ENCODE results near the gene PACSIN1.

The PACSIN1 gene

DNA sequence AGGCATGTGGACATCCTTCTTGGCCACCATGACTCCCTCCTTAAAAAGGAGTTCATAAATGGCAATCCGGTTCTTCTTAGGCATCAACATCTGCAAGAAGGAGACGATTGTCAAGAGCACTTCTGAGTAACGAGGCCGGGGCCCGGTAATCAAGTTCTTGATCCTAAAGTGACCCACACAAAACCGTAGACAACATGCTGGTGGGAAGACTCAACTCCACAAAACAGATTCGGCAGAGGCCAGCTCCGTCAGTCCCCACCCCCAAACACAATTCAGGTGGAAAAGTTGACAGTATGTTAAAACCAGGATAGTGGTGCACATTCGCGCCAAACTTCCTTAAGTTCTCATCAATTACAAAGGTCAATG is 40.8 kb upstream of the PACSIN1 start:
- Histone ChIP-seq H3K9me3 (ENCODE audit: control insufficient read depth, insufficient read depth, low read depth, low read length) (no peaks in the 10 kb centered on the region), H3K27ac (ENCODE audit: extremely low read depth, low read depth, low read length) (peak overlapping the region; percentile 97), H3K4me3 (ENCODE audit: low read depth, low read length) (peak overlapping the region; percentile 58), H3K4me1 (ENCODE audit: control insufficient read depth, insufficient read depth, low read length) (peaks cover 2% of the 10 kb centered on the region; the same call in 1 of the 2 replicates), H3K36me3 (ENCODE audit: control insufficient read depth in 2 of 2, insufficient read depth in 1 of 2, low read length in 2 of 2) (peaks cover 40 to 55% of the 10 kb centered on the region in 2 experiments)
- CTCF ChIA-PET: interaction anchor here (0.6 to 1.7 kb wide), 4 partner anchors 20 to 311 kb away, joined by 3 to 5 read pairs (median 3); no protein-coding TSS in a partner anchor
- POLR2A ChIA-PET: interaction anchor here (1.4 to 4.7 kb wide), 9 partner anchors 10 to 834 kb away, joined by 3 to 75 read pairs (median 6); partner anchors contain the start of genes ILRUN, SNRPC and ZNF76
- TF ChIP-seq ZNF510 (tag by site-specific recombination; IDR thresholded peaks at IDR 0.05; ENCODE audit: insufficient replicate concordance) (no peak), ZNF175 (tag by site-specific recombination; IDR thresholded peaks at IDR 0.05) (no peak), ZNF677 (tag by site-specific recombination; IDR thresholded peaks at IDR 0.05) (0 out of 2 replicates have a peak, but pooled peaks have one; percentile 7)
- TF ChIP-seq, protein P1, sequence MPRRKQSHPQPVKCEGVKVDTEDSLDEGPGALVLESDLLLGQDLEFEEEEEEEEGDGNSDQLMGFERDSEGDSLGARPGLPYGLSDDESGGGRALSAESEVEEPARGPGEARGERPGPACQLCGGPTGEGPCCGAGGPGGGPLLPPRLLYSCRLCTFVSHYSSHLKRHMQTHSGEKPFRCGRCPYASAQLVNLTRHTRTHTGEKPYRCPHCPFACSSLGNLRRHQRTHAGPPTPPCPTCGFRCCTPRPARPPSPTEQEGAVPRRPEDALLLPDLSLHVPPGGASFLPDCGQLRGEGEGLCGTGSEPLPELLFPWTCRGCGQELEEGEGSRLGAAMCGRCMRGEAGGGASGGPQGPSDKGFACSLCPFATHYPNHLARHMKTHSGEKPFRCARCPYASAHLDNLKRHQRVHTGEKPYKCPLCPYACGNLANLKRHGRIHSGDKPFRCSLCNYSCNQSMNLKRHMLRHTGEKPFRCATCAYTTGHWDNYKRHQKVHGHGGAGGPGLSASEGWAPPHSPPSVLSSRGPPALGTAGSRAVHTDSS (tag by site-specific recombination; IDR thresholded peaks at IDR 0.05): 0 out of 2 replicates have a peak, but pooled peaks have one; percentile 0

DNA sequence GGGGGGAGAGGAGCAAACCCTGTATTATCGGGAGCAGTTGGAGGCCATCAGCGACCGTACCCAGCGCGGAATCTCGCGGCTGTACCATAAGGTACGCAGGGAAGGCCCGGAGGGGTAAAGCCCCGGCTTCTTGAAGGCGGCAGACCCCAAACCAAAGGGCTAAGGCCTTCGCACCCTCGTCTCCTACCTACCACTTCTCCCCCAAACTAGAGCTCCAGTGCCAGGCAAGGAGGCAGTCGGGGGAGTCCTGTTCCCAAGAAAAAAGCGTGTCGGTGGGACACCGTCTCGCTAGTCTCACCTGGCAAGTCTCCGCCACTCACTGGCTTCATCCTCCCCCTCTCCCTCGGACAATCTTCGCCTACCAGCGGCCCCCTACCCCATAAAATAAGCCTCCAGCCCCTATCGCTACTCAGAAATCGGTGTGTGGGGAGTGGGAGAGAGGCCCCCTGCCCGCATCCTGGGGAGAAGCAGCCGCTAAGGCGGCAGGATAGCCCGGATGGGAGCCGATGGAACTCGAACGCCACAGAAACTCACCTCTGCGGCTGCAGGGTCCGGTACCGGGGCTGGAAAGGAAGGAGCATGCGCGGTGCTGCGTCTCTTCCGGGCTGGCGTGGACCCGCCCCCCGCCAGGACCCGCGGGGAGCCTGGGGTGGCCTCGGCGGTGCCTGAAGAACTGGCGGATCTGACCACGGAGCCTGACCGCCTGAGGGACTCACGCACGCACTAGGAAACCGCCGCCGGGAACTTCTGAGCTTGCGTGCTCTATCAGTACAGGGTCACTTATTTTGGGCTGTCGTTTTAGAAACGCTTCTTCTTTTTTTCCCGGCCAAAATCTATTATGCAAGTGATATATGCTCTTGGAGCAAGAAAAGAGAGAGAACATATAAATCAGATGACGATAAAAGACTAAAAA is 40.1 kb upstream of the PACSIN1 start, which contains the start of gene RPS10:
TSS of gene RPS10 (minus strand) at position 572 of the 913 bp plus-strand sequence. CDS start 848 bp downstream, outside the sequence.
- Histone ChIP-seq H3K27ac (ENCODE audit: extremely low read depth, low read depth, low read length) (peak within 1 kb of the TSS; percentile 97), H3K4me3 (ENCODE audit: low read depth, low read length) (peak within 1 kb of the TSS; percentile 58)
- POLR2A ChIA-PET: interaction anchor here (0.5 to 4.7 kb wide), 31 partner anchors 11 to 834 kb away, joined by 3 to 75 read pairs (median 4); partner anchors contain the start of genes HMGA1, ILRUN, PACSIN1 and SMIM29
- TF ChIP-seq, protein P2, sequence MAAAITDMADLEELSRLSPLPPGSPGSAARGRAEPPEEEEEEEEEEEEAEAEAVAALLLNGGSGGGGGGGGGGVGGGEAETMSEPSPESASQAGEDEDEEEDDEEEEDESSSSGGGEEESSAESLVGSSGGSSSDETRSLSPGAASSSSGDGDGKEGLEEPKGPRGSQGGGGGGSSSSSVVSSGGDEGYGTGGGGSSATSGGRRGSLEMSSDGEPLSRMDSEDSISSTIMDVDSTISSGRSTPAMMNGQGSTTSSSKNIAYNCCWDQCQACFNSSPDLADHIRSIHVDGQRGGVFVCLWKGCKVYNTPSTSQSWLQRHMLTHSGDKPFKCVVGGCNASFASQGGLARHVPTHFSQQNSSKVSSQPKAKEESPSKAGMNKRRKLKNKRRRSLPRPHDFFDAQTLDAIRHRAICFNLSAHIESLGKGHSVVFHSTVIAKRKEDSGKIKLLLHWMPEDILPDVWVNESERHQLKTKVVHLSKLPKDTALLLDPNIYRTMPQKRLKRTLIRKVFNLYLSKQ (tag by site-specific recombination; IDR thresholded peaks at IDR 0.05; ENCODE audit: borderline replicate concordance): no peak
- peak; percentile 57; the same call in 1 of the 2 replicates for TF ChIP-seq ZNF121 (tag by site-specific recombination; IDR thresholded peaks at IDR 0.05)
- TF ChIP-seq KLF9 (tag by site-specific recombination; IDR thresholded peaks at IDR 0.05; ENCODE audit: low read depth): peak; percentile 72
- TF ChIP-seq, protein P3, sequence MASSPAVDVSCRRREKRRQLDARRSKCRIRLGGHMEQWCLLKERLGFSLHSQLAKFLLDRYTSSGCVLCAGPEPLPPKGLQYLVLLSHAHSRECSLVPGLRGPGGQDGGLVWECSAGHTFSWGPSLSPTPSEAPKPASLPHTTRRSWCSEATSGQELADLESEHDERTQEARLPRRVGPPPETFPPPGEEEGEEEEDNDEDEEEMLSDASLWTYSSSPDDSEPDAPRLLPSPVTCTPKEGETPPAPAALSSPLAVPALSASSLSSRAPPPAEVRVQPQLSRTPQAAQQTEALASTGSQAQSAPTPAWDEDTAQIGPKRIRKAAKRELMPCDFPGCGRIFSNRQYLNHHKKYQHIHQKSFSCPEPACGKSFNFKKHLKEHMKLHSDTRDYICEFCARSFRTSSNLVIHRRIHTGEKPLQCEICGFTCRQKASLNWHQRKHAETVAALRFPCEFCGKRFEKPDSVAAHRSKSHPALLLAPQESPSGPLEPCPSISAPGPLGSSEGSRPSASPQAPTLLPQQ (tag by site-specific recombination; IDR thresholded peaks at IDR 0.05): peak; percentile 43
- TF ChIP-seq ZNF23 (tag by site-specific recombination; IDR thresholded peaks at IDR 0.05; ENCODE audit: borderline replicate concordance): no peak
- 0 out of 2 replicates have a peak, but pooled peaks have one; percentile 31 for TF ChIP-seq GLI4 (tag by site-specific recombination; IDR thresholded peaks at IDR 0.05)
- TF ChIP-seq MEIS1 (CRISPR knock-in tag; IDR thresholded peaks at IDR 0.05; ENCODE audit: borderline replicate concordance): no peak
- TF ChIP-seq ZEB2 (tag by site-specific recombination; IDR thresholded peaks at IDR 0.05): peak; percentile 48; the same call in 1 of the 2 replicates
- no peak for TF ChIP-seq ZNF791 (tag by site-specific recombination; IDR thresholded peaks at IDR 0.05)
- TF ChIP-seq ZNF561 (tag by site-specific recombination; IDR thresholded peaks at IDR 0.05; ENCODE audit: borderline replicate concordance): 0 out of 2 replicates have a peak, but pooled peaks have one; percentile 49
- TF ChIP-seq ZBTB20 (tag by site-specific recombination; IDR thresholded peaks at IDR 0.05): peak; percentile 59; the same call in 1 of the 2 replicates
- peak; percentile 78 for TF ChIP-seq SP3 (tag by site-specific recombination; IDR thresholded peaks at IDR 0.05)
- peak; percentile 44; the same call in 1 of the 2 replicates for TF ChIP-seq GLIS1 (tag by site-specific recombination; IDR thresholded peaks at IDR 0.05)
- peak; percentile 84 for TF ChIP-seq ZNF660 (tag by site-specific recombination; IDR thresholded peaks at IDR 0.05)
- 0 out of 2 replicates have a peak, but pooled peaks have one; percentile 26 for TF ChIP-seq ZNF843 (tag by site-specific recombination; IDR thresholded peaks at IDR 0.05)
- peak; percentile 71 for TF ChIP-seq ZXDB (tag by site-specific recombination; IDR thresholded peaks at IDR 0.05)
- TF ChIP-seq ZNF274 (IDR thresholded peaks at IDR 0.05; ENCODE audit: low read length): no peak
- no peak for TF ChIP-seq ZNF274 (tag by site-specific recombination; IDR thresholded peaks at IDR 0.05; ENCODE audit: borderline replicate concordance)
- TF ChIP-seq ZNF76 (tag by site-specific recombination; IDR thresholded peaks at IDR 0.05; ENCODE audit: borderline replicate concordance, low read depth): peak; percentile 50; the same call in 1 of the 2 replicates
- TF ChIP-seq ZNF155 (tag by site-specific recombination; IDR thresholded peaks at IDR 0.05): no peak
- TF ChIP-seq, protein P4, sequence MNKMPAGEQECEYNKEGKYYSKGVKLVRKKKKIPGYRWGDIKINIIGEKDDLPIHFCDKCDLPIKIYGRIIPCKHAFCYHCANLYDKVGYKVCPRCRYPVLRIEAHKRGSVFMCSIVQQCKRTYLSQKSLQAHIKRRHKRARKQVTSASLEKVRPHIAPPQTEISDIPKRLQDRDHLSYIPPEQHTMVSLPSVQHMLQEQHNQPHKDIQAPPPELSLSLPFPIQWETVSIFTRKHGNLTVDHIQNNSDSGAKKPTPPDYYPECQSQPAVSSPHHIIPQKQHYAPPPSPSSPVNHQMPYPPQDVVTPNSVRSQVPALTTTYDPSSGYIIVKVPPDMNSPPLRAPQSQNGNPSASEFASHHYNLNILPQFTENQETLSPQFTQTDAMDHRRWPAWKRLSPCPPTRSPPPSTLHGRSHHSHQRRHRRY (tag by site-specific recombination; IDR thresholded peaks at IDR 0.05): no peak

More for the DNA sequence above, 40.1 kb upstream of the PACSIN1 start, which contains the start of gene RPS10:
- no peaks in the 10 kb centered on the region for H3K9me3 ChIP-seq (ENCODE audit: control insufficient read depth, insufficient read depth, low read depth, low read length)
- peaks cover 33 to 49% of the 10 kb centered on the region in 2 experiments for H3K36me3 ChIP-seq (ENCODE audit: control insufficient read depth in 2 of 2, insufficient read depth in 1 of 2, low read length in 2 of 2)
- peaks cover 2% of the 10 kb centered on the region; the same call in 1 of the 2 replicates for H3K4me1 ChIP-seq (ENCODE audit: control insufficient read depth, insufficient read depth, low read length)
- CTCF ChIA-PET: interaction anchor here (0.6 to 2.4 kb wide), 11 partner anchors 10 to 1935 kb away, joined by 3 to 10 read pairs (median 4); partner anchors contain the start of gene SMIM29

Data from HEK293 (cell line).